Spinal cord (tissue), 10 donors: ENCODE data around the gene TMC8. TPM values are rescaled to one million over a fixed set of nuclear protein-coding genes. Genes with fewer than 3 reads are reported as not detected.

Experiments used
- DNase-seq, 6 donors: peaks; one replicate each; pipeline versions ENCODE4 v3.0.0 to v3.0.0-alpha.2; 2013 to 2015; ENCODE audit warnings: low spot score in 6 of 6, low read depth in 4 of 6
- H3K27ac ChIP-seq: one replicate; pipeline ENCODE4 v1.5.1; 2013; ENCODE audit warnings: low read depth, low read length, control low read depth
- H3K27me3 ChIP-seq: one replicate; pipeline ENCODE4 v1.6.1; 2013; ENCODE audit warnings: low read length; ENCODE audit not compliant: control insufficient read depth, insufficient read depth
- H3K36me3 ChIP-seq: one replicate; pipeline ENCODE4 v1.6.1; 2013; ENCODE audit warnings: low read length; ENCODE audit not compliant: control insufficient read depth, insufficient read depth
- H3K4me1 ChIP-seq: one replicate; pipeline ENCODE4 v1.6.1; 2013; ENCODE audit warnings: low read length; ENCODE audit not compliant: control insufficient read depth, insufficient read depth
- H3K4me3 ChIP-seq: one replicate; pipeline ENCODE4 v1.5.1; 2013; ENCODE audit warnings: low read depth, low read length, control low read depth
- H3K9me3 ChIP-seq: one replicate; pipeline ENCODE4 v1.6.1; 2013; ENCODE audit warnings: low read length; ENCODE audit not compliant: control insufficient read depth, insufficient read depth
- WGBS: methylation state at CpG from one replicate; pipeline ENCODE4 v1.1.5; 2013; ENCODE audit warnings: missing lambda C conversion rate; ENCODE audit not compliant: insufficient coverage; 5-methylcytosine and 5-hydroxymethylcytosine counted together
- polyA plus RNA-seq, 2 donors: library from polyadenylated mRNA; unstranded; fragments of 120-200 nt; gene quantifications; one replicate each; pipeline ENCODE4 v1.2.1, GENCODE V29; 2013; ENCODE audit not compliant: insufficient read length in 2 of 2
- total RNA-seq, 2 donors: library from RNA; depleted of rRNA in 1 of 2; stranded (reverse); fragments of 120-200 nt in 1 of 2; fragments of >200 nt in 1 of 2; gene quantifications; one replicate each; pipeline versions ENCODE4 v1.2.3 to v1.2.4, GENCODE V29; 2013 to 2014
- donor health status: healthy.

The TMC8 gene
- total and polyA plus RNA-seq, 4 donors, result 2.0 to 6.0 (median 3.9) TPM

DNA sequence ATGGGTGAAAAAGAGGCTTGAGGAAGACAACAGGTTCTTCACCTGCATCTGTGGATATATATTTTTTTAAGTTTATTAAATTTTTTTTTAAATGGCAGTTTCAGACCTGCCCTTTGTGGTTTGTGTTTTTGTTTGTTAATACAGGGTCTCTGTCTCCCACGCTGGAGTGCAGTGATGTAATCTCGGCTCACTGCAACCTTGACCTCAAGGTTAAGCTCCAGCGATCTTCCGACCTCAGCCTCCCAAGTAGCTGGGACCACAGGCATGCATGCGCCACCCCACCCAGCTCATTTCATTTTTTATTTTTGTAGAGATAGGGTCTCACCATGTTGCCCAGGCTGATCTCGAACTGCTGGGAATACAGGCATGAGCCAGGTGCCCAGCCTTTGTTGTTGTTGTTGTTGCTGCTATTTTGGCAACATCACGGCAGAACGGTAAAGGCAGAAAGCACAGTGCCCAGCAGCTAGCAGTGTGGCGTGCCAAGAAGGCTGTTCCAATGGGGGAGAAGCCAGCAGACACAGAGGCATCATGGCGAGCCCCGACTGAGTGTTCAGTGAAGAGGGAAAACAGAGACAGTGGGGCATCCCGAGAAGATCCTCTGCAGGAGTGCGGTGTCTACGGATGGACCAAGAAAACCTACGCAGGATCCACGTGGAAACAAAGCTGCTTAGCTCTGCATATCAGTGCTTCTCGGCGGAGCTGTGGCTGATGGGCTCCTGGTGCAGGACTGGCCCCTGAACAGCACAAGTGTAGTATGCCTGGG, 21.7 kb upstream of the TMC8 start:
- no peaks in the 10 kb centered on the region for H3K9me3 ChIP-seq
- DNase-seq, result peak in 2 of 6 donors; percentile 20 to 73
- H3K4me3 ChIP-seq, result no peak overlapping the region
- peaks cover 22% of the 10 kb centered on the region for H3K4me1 ChIP-seq
- 64% methylated on average over 13 of the region's 18 CpGs for WGBS
- H3K27me3 ChIP-seq, result no peaks in the 10 kb centered on the region
- H3K27ac ChIP-seq, result no peak overlapping the region
- H3K36me3 ChIP-seq, result peaks cover 60% of the 10 kb centered on the region

DNA sequence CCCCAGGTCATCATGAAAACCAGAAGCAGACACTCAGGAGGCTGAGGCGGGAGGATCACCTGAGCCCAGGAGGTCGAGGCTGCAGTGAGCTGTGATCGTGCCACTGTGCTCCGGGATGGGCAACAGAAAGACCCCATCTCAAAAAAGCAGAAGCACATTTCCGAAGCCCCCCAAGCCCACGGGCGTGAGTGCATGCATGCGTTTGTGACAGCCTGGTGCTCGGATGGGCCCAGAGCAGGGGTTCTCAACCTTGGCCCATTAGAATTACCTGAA, 21.1 kb upstream of the TMC8 start:
- H3K27me3 ChIP-seq, result no peaks in the 10 kb centered on the region
- WGBS, result 83% methylated on average over 7 of the region's 9 CpGs
- no peaks in the 10 kb centered on the region for H3K9me3 ChIP-seq
- H3K4me1 ChIP-seq, result peaks cover 22% of the 10 kb centered on the region
- no peak for DNase-seq
- H3K4me3 ChIP-seq, result no peak overlapping the region
- no peak overlapping the region for H3K27ac ChIP-seq
- H3K36me3 ChIP-seq, result peaks cover 55% of the 10 kb centered on the region

- Histone ChIP-seq H3K27me3 (no peaks in the 10 kb centered on the region), H3K9me3 (no peaks in the 10 kb centered on the region), H3K27ac (no peak overlapping the region), H3K4me1 (peaks cover 28% of the 10 kb centered on the region), H3K36me3 (peaks cover 44% of the 10 kb centered on the region), H3K4me3 (no peak overlapping the region)
- no peak for DNase-seq
- WGBS, result 87% methylated on average over 22 of the region's 22 CpGs
Measured at GRCh38 chr17:78110363-78111015, 20.1 kb upstream of the TMC8 start.

DNA sequence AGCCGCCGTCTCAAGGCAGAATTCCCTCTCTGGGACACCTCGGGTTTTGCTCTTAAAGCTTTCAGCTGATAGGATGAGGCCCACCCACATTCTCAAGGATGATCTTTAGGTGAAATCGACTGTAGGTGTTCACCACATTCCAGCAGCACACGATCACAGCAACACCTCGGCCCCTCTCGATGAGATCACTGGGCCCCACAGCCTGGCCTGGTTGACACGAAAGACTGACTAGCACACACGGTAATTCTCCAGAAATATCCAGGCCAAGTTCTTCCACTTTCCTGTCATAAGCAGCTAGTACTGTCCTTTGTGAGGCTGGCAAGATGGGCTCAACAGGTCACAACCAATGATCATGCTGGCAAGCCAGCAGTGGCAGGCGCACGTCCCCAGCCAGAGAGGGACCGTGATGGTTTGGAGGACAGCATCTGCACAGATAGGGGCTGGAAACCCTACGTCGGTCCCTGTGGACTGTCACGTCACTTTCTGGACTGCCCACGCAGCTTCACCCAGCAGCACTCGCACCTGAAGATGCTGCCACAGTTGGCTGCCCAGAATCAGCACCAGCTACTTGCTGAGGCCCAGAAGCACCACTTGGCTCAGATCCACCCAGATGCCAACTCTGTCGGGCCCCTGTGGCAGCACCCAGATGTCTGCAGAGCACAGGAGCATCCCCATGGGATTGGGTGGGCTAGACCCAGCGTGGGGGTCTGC, 19.4 kb upstream of the TMC8 start:
- no peak overlapping the region for H3K27ac ChIP-seq
- no peak overlapping the region for H3K4me3 ChIP-seq
- no peaks in the 10 kb centered on the region for H3K9me3 ChIP-seq
- H3K36me3 ChIP-seq, result peaks cover 42% of the 10 kb centered on the region
- H3K4me1 ChIP-seq, result peaks cover 28% of the 10 kb centered on the region
- H3K27me3 ChIP-seq, result no peaks in the 10 kb centered on the region
- DNase-seq, result no peak
- WGBS, result 88% methylated on average over 19 of the region's 19 CpGs

- DNase-seq, result no peak
- Histone ChIP-seq H3K4me1 (peaks cover 28% of the 10 kb centered on the region), H3K27me3 (no peaks in the 10 kb centered on the region), H3K36me3 (peaks cover 40% of the 10 kb centered on the region), H3K9me3 (no peaks in the 10 kb centered on the region), H3K4me3 (no peak overlapping the region), H3K27ac (no peak overlapping the region)
- 92% methylated on average over 28 of the region's 28 CpGs for WGBS
Measured at GRCh38 chr17:78111727-78112517, 18.6 kb upstream of the TMC8 start.

DNA sequence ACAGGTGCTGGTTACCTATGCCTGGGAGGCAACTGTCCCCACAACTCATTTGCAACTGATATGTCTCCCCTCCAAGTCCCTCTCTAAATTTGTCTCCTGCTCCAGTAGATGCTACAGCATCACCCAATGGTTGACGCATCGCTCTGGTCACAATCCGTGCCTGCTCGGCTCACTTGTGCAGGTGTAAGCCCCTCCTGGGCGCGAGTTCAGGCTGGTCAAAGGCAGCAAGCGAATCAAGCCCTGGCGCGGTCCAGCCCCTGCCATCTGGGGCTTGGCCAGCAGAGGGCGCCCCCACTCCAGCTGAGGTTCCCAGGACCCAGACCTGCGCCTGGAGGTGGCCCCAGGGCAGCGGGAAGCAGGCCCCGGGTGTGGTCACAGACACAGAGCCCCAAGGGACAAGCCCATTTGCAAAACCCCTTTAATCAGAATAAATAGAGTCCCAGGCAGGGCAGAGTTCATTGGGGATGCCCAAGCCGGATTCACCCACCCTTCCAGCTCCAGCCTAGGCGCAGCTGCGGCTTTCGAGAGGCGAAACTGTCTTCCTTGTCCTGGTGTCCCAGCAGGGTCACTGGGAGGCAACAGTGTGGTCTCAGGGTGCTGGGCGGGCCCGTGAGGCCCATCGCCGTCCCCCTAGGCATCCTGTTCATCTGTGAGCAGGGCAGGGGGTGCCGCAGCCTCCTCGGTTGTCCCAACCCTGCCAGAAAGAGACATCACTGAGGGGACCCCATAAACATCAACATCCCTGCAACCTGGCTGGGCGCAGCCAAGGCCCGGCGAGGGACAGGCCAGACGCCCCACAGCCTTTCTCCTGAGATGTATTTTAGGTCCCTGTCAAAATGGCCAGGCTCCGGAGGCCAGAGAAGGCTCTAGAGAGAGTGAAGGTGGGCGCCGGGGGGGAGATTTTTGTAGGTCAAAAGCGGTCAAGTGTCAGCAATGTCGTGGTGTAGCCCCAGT, 17.8 kb upstream of the TMC8 start:
- Histone ChIP-seq H3K9me3 (no peaks in the 10 kb centered on the region), H3K36me3 (peaks cover 45% of the 10 kb centered on the region), H3K27me3 (no peaks in the 10 kb centered on the region), H3K27ac (no peak overlapping the region), H3K4me1 (peaks cover 35% of the 10 kb centered on the region), H3K4me3 (no peak overlapping the region)
- DNase-seq, result peak in 3 of 6 donors; percentile 26 to 72 (median 69)
- 47% methylated on average over 31 of the region's 33 CpGs for WGBS

GRCh38 chr17:78113804-78114785, 16.5 kb upstream of the TMC8 start:
- no peaks in the 10 kb centered on the region for H3K9me3 ChIP-seq
- peaks cover 37% of the 10 kb centered on the region for H3K36me3 ChIP-seq
- 88% methylated on average over 24 of the region's 25 CpGs for WGBS
- peaks cover 35% of the 10 kb centered on the region for H3K4me1 ChIP-seq
- no peak for DNase-seq
- no peak overlapping the region for H3K27ac ChIP-seq
- H3K27me3 ChIP-seq, result no peaks in the 10 kb centered on the region
- no peak overlapping the region for H3K4me3 ChIP-seq
